SK-MEL-5 (cell line): ENCODE measurements around the gene CASP14. TPM values are rescaled to one million over a fixed set of nuclear protein-coding genes. Genes with fewer than 3 reads are reported as not detected.

Source experiments
- DNase-seq: peaks from one replicate; pipeline ENCODE4 v3.0.0-alpha.2; 2016; ENCODE audit warnings: low read depth, low spot score
- in situ Hi-C: cut with HindIII; loops from 2 replicates; pipeline ENCODE4 v1.10.0; 2016; ENCODE audit warnings: low sequenced_read_pairs, high pct_unique_total_duplicates, low pct_unique_long_range_greater_than_20kb
- total RNA-seq: library from RNA; depleted of rRNA; stranded (reverse); fragments of >200 nt; shearing (Covaris generic); gene quantifications from 2 replicates; pipeline ENCODE4 v1.2.3, GENCODE V29; 2014; rRNA removed

The CASP14 gene
- total RNA-seq, 1 experiment from 2014 or later: not detected

GRCh38 chr19:15104411-15104810 is 55.1 kb downstream of the CASP14 start:
- in situ Hi-C loops: no loop called here
- DNase-seq: no peak

GRCh38 chr19:15105044-15105443 is 55.8 kb downstream of the CASP14 start:
- in situ Hi-C loops: no loop called here
- DNase-seq: no peak

- in situ Hi-C loops: no loop called here
- DNase-seq: peak; percentile 28
These were observed 58.1 kb downstream of the CASP14 start, which contains the start of gene SYDE1 for GRCh38 chr19:15107061-15108010. Gene SYDE1, plus strand, starts transcription at chr19:15107401. Its CDS starts 33 bp downstream, at chr19:15107434.

Other genes starting within 250 kb of the CASP14 start
- 0.43 and 0.79 TPM in 2 replicates for gene OR7A5, start 214.3 kb upstream of the CASP14 start, total RNA-seq
- gene OR7C1, start 214.3 kb upstream of the CASP14 start, total RNA-seq: 0.05 and 0.11 TPM in 2 replicates
- gene OR7A10, start 200.6 kb upstream of the CASP14 start, total RNA-seq: not detected in 2 replicates
- gene OR7A17, start 163.3 kb upstream of the CASP14 start, total RNA-seq: not detected in 2 replicates
- not detected in 2 replicates for gene OR7C2, start 108.0 kb upstream of the CASP14 start, total RNA-seq
- not detected in 2 replicates for gene SLC1A6, start 69.6 kb upstream of the CASP14 start, total RNA-seq
- gene OR1I1, start 32.7 kb downstream of the CASP14 start, total RNA-seq: not detected in 2 replicates
- gene SYDE1, start 57.9 kb downstream of the CASP14 start, total RNA-seq: 9.2 and 11.4 TPM in 2 replicates
- gene NOTCH3, start 151.5 kb downstream of the CASP14 start, total RNA-seq: 1.4 and 1.9 TPM in 2 replicates
- not detected in 2 replicates for gene EPHX3, start 183.0 kb downstream of the CASP14 start, total RNA-seq